Measurements from ENCODE around the gene TOB1. TPM values are rescaled to one million over a fixed set of nuclear protein-coding genes. Genes with fewer than 3 reads are reported as not detected.

TOB1 gene
- total RNA-seq, 6 experiments from 2014 or later, result 76.3 to 94.1 (median 89.1) TPM

- TF ChIP-seq, protein P1, sequence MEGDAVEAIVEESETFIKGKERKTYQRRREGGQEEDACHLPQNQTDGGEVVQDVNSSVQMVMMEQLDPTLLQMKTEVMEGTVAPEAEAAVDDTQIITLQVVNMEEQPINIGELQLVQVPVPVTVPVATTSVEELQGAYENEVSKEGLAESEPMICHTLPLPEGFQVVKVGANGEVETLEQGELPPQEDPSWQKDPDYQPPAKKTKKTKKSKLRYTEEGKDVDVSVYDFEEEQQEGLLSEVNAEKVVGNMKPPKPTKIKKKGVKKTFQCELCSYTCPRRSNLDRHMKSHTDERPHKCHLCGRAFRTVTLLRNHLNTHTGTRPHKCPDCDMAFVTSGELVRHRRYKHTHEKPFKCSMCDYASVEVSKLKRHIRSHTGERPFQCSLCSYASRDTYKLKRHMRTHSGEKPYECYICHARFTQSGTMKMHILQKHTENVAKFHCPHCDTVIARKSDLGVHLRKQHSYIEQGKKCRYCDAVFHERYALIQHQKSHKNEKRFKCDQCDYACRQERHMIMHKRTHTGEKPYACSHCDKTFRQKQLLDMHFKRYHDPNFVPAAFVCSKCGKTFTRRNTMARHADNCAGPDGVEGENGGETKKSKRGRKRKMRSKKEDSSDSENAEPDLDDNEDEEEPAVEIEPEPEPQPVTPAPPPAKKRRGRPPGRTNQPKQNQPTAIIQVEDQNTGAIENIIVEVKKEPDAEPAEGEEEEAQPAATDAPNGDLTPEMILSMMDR (IDR thresholded peaks at IDR 0.05), result no peak
- H3K27me3 Mint-ChIP-seq (ENCODE audit: insufficient read depth), result peaks cover 3% of the 10 kb centered on the region; the same call in 1 of the 2 replicates
- H3K36me3 Mint-ChIP-seq (ENCODE audit: low read depth), result no peaks in the 10 kb centered on the region
- DNase-seq, result no peak
- H3K9me3 Mint-ChIP-seq, result no peaks in the 10 kb centered on the region
- H3K27ac Mint-ChIP-seq, result no peak overlapping the region
- H3K4me1 Mint-ChIP-seq (ENCODE audit: low read depth), result peaks cover 40% of the 10 kb centered on the region
- H3K4me3 Mint-ChIP-seq, result no peak overlapping the region
These were observed 18.1 kb downstream of the TOB1 start for GRCh38 chr17:50848039-50848438.

DNA sequence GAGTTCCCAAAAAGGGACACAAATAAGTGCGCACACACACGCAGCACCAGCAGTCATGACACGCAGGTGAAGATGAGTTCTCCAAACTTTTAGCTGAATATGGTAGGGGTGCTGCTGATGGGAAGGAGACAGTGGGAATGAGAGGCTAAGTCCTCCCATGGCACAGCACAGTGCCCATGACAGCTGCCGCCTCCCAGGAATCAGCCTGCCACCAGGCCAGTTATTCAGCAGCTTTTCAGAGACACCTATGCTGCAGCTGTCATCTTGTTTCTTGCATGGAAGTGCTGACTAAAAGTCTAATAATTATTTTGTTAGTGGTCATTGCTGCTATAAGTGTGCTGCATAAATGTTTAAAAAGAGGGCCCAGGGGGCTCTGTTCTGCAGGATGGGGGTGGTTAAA, 18.6 kb downstream of the TOB1 start:
- H3K27ac Mint-ChIP-seq, result no peak overlapping the region
- DNase-seq, result no peak
- TF ChIP-seq, protein P1 (IDR thresholded peaks at IDR 0.05), result no peak
- H3K4me1 Mint-ChIP-seq (ENCODE audit: low read depth), result peaks cover 35% of the 10 kb centered on the region
- no peaks in the 10 kb centered on the region for H3K36me3 Mint-ChIP-seq (ENCODE audit: low read depth)
- H3K4me3 Mint-ChIP-seq, result no peak overlapping the region
- H3K9me3 Mint-ChIP-seq, result no peaks in the 10 kb centered on the region
- peaks cover 3% of the 10 kb centered on the region; the same call in 1 of the 2 replicates for H3K27me3 Mint-ChIP-seq (ENCODE audit: insufficient read depth)

GRCh38 chr17:50845240-50846147, 20.7 kb downstream of the TOB1 start:
- TF ChIP-seq, protein P1 (IDR thresholded peaks at IDR 0.05), result no peak
- Mint-ChIP-seq H3K4me3 (peak overlapping the region; percentile 63), H3K9me3 (no peaks in the 10 kb centered on the region), H3K27ac (peak overlapping the region; percentile 88), H3K36me3 (ENCODE audit: low read depth) (no peaks in the 10 kb centered on the region), H3K27me3 (ENCODE audit: insufficient read depth) (peaks cover 3% of the 10 kb centered on the region; the same call in 1 of the 2 replicates), H3K4me1 (ENCODE audit: low read depth) (peaks cover 31% of the 10 kb centered on the region)
- peak; percentile 72 for DNase-seq

GRCh38 chr17:50844117-50844700, 21.9 kb downstream of the TOB1 start:
- TF ChIP-seq, protein P1 (IDR thresholded peaks at IDR 0.05), result no peak
- H3K4me3 Mint-ChIP-seq, result no peak overlapping the region
- H3K36me3 Mint-ChIP-seq (ENCODE audit: low read depth), result no peaks in the 10 kb centered on the region
- peaks cover 31% of the 10 kb centered on the region for H3K4me1 Mint-ChIP-seq (ENCODE audit: low read depth)
- H3K27me3 Mint-ChIP-seq (ENCODE audit: insufficient read depth), result peaks cover 2% of the 10 kb centered on the region; the same call in 1 of the 2 replicates
- peak overlapping the region; percentile 88 for H3K27ac Mint-ChIP-seq
- no peak for DNase-seq
- H3K9me3 Mint-ChIP-seq, result no peaks in the 10 kb centered on the region

- TF ChIP-seq, protein P1 (IDR thresholded peaks at IDR 0.05), result no peak
- Mint-ChIP-seq H3K4me1 (ENCODE audit: low read depth) (peaks cover 31% of the 10 kb centered on the region), H3K27me3 (ENCODE audit: insufficient read depth) (peaks cover 2% of the 10 kb centered on the region; the same call in 1 of the 2 replicates), H3K9me3 (no peaks in the 10 kb centered on the region), H3K4me3 (no peak overlapping the region), H3K27ac (no peak overlapping the region), H3K36me3 (ENCODE audit: low read depth) (no peaks in the 10 kb centered on the region)
- DNase-seq, result no peak
These were observed 22.8 kb downstream of the TOB1 start for GRCh38 chr17:50843150-50843905.
